HG03025 (cell line): ENCODE data around the gene STARD3.

Experiments
- ATAC-seq: cut with Tn5 transposase; IDR thresholded peaks from one replicate; pipeline ENCODE4 v1.9.1; 2021; ENCODE audit warnings: mild to moderate bottlenecking, moderate library complexity; ENCODE audit not compliant: unreplicated experiment, low FRiP score

The STARD3 gene

DNA sequence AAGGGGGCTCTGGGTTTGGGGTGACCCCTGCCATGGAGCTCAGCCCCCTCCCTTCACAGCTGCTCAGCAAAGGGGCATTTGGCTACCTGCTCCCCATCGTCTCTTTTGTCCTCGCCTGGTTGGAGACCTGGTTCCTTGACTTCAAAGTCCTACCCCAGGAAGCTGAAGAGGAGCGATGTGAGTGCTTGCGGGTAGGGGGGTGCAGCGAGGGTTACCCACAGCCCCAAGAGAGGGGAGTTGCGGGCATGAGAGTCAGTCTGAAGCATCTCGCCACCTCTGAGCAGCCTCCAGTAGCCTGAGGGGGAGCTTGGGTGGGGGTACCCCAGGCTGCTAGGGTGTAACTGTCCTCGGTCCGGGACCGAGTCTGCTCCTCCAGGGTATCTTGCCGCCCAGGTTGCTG lies 21.4 kb downstream of the STARD3 start:
- no peak for ATAC-seq

DNA sequence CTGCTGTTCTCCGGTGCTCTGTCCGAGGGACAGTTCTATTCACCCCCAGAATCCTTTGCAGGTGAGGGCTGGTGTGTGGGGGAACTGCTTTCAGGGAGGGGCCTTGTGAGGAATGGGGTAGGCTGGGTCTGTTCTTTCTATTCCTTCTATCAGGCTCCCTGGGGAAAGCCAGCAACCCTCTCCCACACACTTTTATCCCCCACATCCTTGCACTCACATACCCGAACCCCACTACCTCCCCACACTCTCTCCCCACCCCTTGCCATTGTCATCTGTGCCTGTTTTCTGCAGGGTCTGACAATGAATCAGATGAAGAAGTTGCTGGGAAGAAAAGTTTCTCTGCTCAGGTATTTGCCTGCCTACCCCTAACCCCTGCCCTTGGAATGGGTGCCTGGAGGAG lies 21.8 kb downstream of the STARD3 start:
- ATAC-seq: no peak

DNA sequence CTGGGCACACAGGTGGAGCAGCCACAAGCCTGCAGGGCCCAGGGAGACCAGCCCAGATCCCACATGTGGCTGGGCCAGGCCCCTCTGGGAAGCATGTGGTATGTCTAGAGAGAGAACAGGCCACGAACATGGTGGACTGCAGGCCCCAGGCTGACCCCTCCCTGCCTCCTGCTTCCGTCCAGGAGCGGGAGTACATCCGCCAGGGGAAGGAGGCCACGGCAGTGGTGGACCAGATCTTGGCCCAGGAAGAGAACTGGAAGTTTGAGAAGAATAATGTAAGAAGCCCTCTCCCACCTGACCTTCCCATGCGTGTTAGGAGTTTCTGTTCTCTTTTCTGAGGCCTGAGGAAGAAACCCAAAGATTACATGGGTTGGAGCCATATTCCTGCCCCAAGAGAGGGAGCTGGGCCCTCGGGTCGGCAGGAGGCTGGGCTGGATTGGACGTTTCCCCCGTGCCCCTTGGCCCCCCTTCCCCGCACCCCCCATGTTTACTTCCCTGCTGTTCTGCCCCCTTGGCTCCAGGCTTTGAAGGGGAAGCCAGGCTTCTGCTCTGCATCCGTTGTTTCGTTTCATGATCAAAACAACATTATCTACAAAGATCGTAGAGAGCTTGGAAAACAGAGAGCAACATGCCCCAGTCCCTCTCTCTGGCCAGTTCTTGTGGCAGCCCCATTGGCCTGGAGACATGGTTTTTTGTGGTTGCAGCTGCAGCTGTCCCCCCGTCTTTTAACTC lies 22.5 kb downstream of the STARD3 start:
- no peak for ATAC-seq

DNA sequence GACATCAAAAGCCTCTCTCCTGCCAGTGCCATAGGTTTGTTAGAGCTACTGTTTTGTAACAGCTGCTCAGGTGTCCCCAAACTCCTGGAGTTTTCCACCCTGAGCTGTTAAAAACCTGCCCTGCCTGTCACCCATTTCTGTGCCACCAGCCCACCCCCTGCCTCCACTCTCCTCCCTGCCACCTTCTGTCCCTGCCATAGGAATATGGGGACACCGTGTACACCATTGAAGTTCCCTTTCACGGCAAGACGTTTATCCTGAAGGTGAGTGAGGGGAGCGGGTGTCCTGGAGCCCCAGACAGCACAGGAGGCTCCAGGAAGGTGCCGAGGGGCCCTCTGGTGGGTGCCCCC lies 23.0 kb downstream of the STARD3 start:
- ATAC-seq: no peak

DNA sequence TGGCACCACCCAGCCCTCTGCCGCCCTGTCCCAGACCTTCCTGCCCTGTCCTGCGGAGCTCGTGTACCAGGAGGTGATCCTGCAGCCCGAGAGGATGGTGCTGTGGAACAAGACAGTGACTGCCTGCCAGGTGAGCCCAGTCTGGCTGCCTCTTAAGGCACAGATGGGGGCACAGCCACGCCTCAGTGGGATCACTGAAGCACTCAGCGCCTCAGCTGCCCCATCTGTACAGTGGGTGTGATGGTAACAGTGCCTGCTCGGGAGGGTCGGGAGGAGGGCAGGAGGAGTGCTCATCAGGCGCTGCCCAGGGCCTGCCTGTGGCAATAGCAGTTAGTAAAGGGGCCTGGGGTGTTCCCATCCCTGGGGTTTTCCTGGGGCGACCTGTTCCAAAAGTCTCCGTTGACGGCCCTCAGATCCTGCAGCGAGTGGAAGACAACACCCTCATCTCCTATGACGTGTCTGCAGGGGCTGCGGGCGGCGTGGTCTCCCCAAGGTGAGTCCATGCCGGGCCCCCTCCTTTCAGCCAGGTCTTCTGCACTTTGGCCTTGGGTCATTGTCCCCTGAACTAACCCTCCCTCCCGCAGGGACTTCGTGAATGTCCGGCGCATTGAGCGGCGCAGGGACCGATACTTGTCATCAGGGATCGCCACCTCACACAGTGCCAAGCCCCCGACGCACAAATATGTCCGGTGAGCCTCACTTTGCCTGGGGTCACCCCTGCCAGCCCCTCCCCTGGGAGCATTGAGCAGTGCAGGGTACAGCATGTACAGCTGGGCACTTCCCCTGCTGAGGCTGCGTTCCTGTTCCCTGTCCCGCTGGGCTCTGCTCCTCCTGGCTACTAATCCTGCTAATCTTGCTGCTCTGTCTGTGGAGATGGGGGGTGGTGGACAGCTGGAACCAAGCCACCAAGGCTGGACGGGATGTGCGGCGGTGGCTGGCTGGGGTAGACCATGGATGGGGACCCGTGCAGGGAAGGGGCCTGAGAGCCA lies 23.7 kb downstream of the STARD3 start:
- ATAC-seq: no peak

DNA sequence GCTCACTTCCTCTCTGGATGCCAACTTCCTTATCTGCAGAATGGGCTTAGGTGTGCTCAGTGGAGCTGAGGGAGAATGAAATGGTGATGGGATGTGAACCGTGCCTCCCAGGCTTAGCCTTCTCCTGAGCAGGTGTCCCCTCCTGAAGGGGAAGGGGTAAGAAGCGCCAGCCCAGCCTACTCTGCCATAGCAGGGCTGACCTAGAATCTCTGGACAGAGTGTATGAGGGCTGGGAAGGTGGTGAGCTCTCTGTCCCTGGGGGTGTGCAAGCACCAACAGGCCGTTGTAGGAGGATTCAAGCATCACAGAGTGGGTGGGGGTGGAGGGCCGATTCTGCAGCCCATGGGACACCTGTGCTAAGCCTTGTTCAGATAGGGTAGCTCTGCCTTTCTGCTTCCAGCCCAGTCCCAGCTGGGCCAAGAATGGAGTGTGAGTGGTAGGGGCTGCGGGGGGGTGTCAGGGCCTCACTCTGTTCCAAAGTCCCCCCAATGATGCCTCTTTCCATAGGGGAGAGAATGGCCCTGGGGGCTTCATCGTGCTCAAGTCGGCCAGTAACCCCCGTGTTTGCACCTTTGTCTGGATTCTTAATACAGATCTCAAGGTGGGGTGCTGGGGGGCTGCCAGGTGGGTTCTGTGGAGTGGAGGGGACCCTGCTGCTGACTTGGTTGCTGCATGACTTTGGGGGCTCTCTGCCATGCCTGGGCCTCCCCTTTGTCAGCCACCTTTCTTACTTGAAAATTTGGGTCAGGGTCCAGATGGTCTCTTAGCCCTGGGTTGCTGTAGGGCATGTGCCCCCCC lies 25.0 kb downstream of the STARD3 start:
- no peak for ATAC-seq

DNA sequence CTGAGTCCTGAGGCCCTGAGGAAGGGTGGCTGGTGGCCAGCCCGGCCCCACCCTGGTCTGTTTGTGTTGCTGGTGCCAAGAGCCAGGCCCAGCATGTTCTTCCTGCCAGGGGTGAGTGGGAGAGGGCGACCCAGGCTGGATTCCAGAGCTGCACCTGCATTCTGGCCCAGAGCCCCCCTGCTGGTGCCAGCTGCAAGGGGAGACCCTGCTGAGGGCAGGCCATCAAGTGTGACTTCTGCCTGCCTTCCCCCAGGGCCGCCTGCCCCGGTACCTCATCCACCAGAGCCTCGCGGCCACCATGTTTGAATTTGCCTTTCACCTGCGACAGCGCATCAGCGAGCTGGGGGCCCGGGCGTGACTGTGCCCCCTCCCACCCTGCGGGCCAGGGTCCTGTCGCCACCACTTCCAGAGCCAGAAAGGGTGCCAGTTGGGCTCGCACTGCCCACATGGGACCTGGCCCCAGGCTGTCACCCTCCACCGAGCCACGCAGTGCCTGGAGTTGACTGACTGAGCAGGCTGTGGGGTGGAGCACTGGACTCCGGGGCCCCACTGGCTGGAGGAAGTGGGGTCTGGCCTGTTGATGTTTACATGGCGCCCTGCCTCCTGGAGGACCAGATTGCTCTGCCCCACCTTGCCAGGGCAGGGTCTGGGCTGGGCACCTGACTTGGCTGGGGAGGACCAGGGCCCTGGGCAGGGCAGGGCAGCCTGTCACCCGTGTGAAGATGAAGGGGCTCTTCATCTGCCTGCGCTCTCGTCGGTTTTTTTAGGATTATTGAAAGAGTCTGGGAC lies 25.8 kb downstream of the STARD3 start:
- ATAC-seq: no peak

DNA sequence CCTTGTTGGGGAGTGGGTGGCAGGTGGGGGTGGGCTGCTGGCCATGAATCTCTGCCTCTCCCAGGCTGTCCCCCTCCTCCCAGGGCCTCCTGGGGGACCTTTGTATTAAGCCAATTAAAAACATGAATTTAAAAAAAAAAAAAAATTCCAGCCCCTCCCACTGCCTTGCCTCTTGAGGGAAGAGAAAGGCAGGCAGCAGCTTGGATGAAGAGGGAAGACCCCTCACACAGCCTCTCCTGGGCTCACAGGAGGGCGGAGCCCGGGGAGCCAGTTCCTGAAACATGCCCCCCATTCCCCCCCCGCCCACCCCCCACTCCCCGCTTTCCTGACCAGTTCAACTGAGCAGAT lies 26.4 kb downstream of the STARD3 start:
- no peak for ATAC-seq

DNA sequence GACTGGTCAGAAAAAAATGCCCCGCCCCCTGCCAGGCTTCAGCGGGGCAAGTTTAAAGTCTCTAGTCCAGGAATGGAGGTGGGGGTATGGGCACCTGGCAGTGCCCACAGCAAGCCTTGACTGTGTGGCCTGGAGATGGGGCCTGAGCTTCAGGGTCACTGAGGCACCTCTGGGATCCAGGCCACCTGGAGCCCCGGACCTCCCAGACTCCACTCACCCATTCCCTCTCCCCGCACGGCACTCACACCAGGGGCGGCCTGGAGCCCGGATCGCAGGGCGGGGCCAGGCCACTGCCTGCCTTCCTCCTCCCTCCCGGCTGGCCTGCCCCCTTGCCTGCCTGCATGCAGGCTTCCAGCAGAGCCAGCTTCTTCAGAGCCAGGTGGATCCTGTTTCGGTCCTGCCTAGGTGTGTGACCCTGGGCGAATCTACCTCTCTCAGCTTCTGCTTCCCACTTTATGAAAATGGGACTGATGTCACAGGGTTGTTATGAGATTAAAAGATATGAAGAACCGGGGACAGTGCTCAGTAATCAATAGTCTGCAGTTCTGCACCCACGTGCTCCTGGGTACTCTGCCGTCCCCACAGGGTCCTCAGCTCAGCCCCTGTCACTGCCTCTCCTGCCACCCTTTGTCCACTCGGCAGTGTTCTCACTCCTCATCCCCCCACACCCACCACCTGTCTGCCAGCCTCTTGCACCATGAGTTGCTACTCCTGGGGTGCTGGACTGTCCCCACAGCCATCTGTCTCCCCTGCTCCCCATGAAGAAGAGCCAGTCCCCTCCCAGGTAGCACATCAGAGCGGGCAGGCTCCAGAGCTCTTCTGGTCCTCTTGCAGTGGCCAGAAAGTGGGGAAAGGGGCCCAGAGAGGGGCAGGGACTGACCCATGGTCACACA lies 27.0 kb downstream of the STARD3 start:
- no peak for ATAC-seq

DNA sequence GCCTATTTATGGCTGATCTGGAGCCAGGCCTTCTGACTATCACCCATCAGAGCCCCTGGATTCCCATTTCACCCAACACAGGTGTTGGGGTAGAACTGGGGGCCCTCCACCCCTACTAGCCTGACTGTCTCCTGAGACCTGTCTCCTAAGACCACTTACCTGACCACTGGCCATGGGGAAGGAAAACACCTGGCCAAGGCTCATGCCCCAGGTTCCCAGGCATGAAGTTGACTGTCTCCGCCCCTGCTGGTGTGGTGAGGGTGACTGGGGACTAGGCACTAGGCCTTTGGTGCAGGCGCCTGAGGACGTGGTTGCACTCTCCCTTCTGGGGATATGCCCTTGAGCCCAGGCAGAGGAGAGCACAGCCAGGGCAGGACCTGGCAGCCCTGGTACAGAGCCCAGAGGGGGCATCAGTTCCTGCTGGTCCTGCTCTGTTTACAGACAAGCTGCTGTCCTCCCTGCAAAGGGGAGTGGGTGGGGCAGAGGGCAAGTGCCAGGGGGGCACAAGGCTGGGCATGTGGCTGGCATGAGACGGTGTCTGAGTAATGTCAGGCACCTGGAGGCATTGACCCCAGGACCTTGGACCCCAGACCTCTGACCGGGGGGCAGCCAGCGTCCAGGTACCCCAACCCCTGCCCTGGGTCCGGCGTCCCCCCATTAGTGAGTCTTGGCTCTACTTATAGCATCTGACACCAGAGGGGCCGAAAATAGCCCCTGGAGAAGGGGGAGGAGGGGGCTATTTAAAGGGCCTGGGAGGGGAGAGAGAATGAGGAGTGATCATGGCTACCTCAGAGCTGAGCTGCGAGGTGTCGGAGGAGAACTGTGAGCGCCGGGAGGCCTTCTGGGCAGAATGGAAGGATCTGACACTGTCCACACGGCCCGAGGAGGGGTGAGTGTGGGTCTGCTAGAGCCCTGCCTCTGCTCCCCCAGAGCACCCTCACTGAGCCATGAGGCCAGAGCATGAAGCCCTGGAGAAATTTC lies 27.9 kb downstream of the STARD3 start, which contains the start of gene TCAP:
Gene TCAP, plus strand, starts transcription at position 769 of the 981 bp plus-strand sequence. Its CDS starts 11 bp downstream, at position 780.
- no peak for ATAC-seq

DNA sequence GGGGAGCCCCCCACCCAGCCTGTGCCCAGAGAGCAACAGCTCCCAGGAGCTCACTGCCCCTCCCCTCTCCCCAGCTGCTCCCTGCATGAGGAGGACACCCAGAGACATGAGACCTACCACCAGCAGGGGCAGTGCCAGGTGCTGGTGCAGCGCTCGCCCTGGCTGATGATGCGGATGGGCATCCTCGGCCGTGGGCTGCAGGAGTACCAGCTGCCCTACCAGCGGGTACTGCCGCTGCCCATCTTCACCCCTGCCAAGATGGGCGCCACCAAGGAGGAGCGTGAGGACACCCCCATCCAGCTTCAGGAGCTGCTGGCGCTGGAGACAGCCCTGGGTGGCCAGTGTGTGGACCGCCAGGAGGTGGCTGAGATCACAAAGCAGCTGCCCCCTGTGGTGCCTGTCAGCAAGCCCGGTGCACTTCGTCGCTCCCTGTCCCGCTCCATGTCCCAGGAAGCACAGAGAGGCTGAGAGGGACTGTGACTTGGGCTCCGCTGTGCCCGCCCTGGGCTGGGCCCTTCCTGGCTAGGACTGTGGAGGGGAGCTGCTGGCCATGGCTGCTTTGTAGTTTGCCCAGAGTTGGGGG lies 28.8 kb downstream of the STARD3 start:
- no peak for ATAC-seq

DNA sequence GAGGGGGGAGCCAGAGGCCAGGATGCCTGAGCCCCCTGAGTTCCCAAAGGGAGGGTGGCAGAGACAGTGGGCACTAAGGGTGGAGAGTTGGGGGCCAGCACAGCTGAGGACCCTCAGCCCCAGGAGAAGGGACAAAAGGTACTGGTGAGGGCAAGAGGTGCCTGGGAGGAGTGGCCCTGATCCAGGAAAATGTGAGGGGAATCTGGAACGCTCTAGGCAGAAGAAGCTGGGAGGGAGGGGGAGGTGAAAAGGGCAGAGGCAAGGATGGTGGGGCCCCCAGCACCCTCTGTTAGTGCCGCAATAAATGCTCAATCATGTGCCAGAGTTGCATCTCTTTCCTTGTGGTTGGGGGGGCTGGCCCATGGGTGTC lies 29.3 kb downstream of the STARD3 start:
- no peak for ATAC-seq

DNA sequence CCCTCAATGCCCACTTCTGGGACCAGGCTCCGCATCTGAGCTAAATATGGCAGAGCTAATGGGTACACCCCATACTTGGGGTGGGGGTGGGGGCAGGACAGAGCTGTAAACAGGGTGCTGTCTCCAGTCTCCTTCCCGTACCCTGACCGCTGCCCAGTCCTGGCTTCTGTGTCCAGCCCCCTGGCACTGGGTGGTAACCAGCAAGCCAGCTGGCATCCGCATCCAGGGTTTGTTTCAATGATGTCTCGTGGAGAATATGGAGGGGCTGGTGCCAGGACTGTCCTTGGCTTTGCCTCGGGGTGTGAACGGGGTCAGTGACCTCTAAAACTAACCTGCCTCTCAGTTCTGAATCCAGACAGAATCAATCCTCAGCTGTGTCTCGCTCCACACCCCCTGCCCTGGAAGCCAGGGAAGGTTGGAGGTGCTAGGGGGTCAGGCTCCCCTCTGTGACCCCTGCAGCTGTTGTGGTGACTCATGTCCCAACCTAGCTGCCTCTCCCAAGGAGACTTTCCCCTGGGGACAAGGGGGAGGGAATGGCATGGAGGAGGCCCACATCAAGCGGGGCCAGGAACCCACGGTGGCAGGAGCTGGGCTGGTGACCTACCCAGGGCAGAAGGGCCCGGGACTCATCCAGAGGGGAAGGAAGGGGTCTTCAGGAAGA lies 29.8 kb downstream of the STARD3 start:
- ATAC-seq: no peak

DNA sequence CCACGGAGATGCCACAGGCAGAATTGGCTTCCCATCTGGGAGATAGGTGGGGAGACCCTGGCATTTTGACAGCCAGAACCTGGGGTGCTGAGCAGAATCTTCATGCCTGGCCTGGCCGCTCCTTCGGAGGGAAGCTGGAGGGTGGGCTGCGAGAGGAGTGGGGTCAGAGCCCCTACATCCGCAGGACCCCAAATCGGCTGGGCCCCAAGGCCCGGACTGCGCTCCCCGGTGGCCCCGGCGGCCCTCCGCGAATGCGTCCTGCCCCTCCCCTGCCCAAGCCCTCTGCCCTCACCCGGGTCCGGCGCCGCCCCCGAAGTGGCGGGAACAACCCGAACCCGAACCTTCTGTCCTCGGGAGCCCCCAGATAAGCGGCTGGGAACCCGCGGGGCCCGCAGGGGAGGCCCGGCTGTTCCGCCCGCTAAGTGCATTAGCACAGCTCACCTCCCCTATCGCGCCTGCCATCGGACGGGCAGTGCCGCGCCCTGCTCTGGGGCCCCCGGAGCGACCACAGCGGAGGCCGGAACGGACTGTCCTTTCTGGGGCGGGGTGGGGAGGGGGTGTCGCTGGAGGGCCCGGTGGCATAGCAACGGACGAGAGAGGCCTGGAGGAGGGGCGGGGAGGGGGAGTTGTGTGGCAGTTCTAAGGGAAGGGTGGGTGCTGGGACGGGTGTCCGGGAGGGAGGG lies 30.5 kb downstream of the STARD3 start:
- ATAC-seq: no peak

DNA sequence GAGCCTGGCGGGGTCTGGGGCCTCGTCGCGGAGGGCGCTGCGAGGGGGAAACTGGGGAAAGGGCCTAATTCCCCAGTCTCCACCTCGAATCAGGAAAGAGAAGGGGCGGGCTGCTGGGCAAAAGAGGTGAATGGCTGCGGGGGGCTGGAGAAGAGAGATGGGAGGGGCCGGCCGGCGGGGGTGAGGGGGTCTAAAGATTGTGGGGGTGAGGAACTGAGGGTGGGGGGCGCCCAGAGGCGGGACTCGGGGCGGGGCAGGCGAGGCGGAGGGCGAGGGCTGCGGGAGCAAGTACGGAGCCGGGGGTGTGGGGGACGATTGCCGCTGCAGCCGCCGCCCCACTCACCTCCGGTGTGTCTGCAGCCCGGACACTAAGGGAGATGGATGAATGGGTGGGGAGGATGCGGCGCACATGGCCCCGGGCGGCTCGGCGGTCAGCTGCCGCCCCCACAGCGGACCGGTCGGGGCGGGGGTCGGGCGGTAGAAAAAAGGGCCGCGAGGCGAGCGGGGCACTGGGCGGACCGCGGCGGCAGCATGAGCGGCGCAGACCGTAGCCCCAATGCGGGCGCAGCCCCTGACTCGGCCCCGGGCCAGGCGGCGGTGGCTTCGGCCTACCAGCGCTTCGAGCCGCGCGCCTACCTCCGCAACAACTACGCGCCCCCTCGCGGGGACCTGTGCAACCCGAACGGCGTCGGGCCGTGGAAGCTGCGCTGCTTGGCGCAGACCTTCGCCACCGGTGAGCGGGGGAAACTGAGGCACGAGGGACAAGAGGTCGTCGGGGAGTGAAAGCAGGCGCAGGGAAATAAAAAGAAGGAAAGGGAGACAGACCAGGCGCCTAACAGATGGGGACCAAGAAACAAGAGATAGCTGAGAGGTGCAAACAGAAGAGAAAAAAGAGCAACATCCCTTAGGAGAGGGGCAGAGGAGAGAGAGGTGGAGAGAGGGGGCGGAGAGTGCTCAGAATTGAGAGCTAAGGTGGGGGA lies 31.3 kb downstream of the STARD3 start, which contains the start of gene PNMT:
Gene PNMT, plus strand, starts transcription at position 509 of the 980 bp plus-strand sequence. Its CDS starts 23 bp downstream, at position 532.
- no peak for ATAC-seq
